ENCODE data around the gene NEUROD2.

The NEUROD2 gene

DNA sequence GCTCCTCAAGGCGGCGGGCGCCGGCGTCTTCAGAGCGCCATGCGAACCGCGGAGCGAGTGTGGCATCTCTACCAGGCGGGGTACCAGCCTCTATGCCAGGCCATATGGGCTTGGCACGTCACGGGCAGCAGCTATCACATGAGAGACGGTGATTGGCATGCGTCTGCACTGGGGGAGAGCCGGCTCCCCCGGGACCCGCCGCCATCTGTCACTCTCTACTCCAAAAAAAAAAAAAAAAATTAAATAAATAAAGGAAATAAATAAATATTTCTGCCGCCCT lies at the start of gene NEUROD2:
TSS of gene NEUROD2 (minus strand) at position 70 of the 280 bp plus-strand sequence. CDS start 1,321 bp downstream, outside the sequence.
- DNase-seq: no peak

DNA sequence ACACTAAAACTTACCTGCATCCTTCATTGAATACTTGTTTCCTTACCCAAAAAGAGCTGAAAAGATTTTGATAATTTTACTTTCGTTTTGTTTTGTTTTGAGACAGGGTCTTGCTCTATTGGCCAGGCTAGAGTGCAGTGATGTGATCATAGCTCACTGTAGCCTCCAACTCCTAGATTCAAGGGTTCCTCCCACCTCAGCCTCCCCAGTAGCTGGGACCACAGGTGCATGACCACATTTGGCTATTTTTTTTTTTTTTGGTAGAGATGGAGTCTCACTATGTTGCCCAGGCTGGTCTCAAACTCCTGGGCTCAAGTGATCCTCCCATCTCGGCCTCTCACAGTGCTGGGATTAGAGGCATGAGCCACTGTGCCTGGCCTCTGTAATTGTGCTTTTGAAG lies 47.4 kb upstream of the NEUROD2 start:
- DNase-seq: no peak

DNA sequence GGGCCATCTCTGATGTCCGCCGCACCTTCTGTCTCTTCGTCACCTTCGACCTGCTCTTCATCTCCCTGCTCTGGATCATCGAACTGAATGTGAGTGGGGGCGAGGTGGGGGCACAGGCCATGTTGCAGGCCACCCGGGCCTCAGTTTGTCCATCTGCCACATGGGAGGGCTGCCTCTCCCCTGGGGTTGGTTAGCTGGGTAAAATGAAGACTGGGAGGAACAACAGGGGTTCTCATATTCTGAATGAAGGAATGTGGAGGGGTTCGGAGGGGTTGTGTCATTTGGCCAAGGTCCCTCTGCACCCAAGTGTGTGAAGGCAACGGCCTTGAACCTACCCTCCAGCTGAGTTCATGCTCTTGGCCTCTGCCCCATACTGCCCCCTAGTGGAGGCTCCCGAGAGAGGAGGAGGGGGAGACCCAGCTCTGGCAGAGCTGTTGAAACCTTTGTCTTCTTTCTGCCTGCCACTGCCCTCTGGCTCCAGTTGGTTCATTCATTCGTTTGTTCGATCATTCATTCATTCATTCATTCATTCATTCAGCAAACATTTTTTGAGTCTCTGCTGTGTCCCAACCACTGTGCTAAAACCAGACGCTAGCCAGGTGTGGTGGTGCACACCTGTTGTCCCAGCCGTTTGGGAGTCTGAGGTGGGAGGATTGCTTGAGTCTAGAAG lies 46.1 kb upstream of the NEUROD2 start:
- DNase-seq: peak in 1 of 2 experiments; percentile 37

DNA sequence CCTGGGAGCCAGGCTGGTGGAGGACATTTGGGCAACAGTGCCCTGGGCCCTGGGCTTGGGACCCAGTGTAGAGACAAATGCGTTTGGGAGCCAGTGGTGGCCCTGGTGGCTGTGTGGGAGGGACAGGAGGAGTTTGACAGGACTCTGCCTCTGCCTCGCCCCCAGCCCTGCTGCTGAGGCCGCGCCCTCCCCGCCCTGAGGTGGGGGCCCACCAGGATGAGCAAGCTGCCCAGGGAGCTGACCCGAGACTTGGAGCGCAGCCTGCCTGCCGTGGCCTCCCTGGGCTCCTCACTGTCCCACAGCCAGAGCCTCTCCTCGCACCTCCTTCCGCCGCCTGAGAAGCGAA lies 45.6 kb upstream of the NEUROD2 start:
- DNase-seq: no peak

DNA sequence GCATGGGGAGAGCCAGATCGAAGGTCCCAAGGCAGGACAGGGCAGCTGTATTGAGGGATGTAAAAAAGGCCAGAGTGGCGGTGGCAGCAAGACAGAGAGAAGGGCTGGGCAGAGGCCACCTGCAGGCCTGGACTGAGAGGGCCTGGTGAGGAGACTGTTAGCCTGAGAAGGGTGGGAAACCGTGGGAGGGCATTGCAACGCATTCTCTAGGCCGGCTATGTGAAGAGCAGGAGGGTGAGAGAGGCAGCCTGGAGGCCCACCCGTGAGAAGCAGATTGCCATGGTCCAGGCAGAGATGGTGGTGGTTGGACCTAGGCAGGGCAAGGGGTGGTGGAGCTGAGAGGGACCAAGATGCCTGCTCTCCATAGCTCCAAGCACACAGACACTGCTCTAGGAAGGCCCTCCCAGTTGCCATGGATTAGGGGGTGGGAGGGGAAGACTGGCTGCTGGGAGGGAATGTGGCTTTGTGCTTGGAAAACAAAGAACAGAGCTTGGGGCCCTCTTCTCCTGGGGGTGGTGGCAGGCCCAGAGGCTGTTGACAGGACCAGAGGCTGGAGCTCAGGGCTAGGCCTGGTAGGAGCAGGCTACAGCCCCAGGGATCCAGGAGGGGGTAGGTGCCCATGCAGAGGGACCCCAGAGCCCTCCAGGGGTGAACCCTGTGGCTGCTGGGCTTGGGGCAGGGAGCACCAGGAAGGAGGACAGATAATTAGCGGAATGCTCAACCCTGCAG lies 45.0 kb upstream of the NEUROD2 start:
- DNase-seq: no peak

DNA sequence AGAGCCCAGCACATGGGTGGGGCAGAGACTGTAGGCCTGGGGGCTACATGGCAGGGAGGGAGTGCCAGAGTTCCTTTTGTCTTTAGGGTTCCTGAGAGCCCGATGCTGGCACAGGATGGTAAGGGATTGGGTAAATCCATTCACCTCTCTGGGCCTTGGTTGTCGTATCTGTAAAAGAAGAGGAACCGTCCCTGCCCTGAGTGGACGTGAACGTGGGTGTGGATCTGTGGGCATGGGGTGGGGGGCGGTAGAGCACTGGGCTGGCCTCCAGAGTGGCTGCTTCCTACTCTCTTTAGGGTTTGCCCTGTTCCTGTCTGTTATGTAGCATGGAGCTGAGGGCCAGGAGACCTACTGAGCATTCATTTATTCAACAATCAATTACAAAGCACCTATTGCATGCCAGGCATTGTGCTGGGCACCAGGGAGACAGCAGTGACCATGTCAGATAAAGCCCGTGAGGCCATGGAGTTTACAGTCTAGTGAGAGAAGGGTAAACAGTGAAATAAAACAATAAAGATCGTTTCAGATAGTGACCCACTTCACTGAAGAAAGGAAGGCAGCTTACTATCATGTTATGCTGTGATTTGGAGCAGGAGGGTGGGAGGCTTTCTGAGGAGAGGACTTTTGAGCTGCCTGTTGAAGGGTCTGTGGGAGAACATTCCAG lies 44.3 kb upstream of the NEUROD2 start:
- DNase-seq: no peak

DNA sequence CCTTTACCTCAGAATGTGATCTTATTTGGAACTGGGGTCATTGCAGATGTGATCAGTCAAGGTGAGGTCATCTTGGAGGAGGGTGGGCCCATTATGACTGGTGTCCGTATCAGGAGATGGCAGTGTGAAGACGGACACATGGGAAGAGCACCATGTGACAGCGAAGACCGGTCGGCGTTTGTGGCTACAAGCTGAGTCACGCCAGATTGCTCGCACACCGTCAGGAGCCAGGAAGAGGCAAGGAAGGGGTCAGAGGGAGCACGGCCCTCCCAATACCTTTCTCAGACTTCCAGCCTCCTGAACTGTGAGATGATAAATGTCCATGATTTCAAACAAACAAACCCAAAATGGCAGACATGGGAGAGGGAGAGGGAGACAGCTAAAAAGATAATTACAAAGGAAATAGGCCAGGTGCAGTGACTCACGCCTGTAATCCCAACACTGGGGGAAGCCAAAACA lies 42.4 kb upstream of the NEUROD2 start:
- no peak for DNase-seq

DNA sequence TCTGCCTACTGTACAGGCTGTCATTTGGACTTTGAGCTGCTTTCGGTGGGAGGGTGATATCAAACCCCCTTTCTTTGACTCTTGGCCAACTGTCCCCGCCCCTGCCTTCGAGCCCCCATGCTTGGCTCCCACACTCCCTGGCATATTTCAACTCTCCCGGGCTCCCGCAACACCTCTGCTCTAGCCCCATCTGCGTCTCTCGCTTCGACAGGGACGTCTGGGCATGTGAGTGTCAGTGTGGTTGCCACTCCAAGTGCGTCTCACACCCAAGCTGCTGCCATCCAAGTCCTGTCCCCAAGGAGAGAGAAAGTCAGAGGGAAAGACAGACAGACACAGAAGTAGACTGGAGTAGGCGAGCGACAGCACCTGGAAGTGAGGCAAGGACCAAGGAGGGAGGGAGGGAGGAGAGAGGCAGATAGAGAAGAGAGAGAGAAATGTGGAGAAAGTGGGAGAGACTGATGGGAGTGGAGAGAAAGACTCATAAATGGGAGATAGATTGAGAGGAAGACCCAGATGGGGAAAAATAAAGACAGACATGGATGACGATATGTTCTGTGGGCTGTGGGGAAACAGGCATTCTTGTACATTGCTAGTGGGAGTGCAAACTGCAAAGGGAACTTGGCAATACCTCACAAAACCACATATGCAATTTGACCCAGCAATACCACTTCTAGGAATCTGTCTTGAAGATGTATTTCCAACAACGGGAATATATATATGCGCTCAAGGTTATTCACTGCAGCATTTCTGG lies 41.1 kb upstream of the NEUROD2 start:
- DNase-seq: no peak

DNA sequence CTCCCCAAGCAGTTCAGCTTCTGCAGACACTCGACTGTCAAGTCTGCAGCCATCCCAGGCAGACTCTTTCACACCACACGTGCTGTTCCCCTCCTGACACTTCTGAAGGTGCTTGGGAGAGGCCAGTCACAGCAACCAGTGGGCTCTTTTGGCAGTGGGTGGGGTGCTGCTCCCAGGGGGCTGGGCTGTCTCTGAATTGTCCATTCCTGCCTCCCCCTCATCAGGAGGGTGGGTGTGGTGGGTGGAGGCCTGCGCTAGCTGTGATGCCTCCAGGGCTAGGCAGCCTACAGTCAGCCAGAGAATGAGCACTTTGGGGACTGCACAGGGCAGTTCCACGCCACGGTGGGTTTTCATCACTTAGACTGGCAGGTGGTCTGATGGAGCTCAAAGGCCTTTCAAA lies 39.5 kb upstream of the NEUROD2 start:
- DNase-seq: no peak

DNA sequence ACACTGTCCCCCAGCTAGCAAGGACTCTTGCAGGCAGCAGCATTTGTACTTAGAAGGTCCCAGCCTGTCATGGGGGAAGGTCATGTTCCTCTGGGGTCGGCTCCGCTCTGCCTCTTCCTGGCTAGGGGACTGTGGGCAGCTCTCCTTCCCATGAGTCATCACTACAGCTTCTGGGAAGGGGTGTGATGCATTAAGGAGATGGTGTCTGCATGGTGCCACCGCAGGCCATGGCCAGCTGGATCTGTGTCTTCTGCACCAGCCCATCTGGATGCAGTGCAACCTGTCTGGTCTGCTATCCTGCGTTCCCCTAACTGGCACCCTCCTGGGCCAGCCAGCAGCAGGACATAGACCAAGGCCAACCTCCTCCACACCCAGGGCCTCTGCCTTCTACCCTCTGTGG lies 35.6 kb upstream of the NEUROD2 start:
- DNase-seq: no peak

DNA sequence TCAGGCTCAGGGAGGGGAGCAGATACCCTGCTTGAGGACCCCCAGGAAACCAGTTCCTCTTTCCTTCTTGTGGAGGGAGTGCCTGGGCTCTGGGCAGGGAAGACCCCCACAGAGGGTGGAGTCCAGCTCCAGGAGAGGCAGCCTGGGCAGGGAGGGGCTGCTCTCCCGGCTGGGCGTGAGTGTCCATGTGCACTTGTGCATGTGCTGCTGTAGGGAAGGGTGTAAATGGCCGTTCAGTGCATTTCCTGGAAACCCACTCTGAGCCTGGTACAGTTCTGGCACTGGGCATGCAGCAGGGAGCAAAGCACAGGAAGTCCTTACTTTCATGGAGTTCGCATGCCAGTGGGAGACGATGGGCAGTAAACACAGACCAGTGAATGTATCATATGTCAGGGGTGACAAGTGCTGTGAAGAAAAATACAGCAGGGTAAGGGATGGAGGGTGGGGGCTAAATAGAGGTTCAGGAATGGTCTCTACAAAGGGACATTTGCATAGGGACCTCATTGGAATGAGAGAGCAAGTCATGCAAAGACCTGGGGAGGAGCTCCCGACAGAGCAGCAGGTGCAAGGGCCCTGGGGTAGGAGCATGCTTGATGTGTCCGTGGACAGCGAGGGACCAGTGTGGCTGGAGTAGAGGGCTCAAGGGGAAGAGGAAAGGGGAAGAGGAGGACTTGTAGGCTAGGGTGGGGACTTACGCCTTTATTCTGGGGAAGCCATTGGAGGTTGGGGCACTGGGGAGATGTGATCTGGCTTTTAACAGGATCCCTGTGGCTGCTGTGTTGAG lies 34.8 kb upstream of the NEUROD2 start:
- no peak for DNase-seq

DNA sequence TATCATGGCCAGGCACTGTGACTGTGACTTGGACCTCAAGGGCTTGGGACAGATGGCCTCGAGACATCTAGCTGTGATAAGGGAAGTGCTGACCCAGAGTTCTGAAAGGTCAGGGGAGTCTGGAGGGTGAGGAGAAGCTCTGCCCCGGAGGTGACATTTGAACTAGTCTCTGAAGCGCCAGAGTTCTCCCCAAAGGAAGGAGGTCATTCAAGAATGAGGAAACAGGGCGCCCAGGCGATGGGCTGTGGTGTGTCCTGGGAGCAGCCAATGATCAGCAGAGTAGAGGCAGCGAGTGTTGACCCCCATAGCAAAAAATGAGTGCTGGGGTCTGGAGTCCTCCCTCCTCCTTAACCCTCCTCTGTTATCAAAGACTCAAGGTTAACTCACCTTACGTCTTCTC lies 34.2 kb upstream of the NEUROD2 start:
- DNase-seq: no peak

DNA sequence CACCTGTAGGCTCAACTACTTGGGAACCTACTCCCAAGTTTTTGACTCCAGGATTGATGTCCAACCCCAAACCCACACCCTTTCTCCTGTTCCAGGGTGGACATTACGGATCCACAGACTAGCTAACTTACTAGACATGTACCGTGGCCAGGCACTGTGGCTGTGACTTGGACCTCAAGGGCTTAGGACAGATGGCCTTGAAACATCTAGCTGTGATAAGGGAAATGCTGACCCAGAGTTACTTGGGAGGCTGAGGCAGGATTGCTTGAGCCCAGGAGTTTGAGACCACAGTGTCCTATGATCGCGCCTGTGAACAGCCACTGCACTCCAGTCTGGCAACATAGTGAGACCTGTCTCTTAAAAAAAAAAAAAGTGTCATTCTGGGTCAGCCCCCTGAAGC lies 33.4 kb upstream of the NEUROD2 start:
- no peak for DNase-seq

DNA sequence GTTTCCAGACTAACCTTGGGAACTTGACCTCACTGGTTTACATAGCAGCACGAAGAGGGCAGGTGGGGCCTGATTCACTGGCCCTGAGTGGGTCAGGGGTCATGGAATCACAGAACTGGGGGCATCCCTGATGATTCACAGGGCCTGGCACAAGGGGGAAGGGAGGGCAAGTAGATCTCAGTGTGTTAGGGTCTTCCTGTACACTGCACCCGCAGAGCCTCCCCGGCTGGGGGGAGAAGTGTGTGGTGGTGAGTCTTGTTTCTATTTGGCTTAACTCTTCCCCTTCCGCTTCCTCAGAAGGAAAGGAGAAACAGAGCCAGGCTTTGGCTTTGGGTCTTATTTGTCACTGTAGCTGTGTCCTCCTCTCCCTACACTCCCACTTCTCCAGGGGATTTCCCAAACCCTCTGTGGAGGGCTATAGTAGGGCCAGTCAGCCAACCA lies 32.9 kb upstream of the NEUROD2 start:
- no peak for DNase-seq

DNA sequence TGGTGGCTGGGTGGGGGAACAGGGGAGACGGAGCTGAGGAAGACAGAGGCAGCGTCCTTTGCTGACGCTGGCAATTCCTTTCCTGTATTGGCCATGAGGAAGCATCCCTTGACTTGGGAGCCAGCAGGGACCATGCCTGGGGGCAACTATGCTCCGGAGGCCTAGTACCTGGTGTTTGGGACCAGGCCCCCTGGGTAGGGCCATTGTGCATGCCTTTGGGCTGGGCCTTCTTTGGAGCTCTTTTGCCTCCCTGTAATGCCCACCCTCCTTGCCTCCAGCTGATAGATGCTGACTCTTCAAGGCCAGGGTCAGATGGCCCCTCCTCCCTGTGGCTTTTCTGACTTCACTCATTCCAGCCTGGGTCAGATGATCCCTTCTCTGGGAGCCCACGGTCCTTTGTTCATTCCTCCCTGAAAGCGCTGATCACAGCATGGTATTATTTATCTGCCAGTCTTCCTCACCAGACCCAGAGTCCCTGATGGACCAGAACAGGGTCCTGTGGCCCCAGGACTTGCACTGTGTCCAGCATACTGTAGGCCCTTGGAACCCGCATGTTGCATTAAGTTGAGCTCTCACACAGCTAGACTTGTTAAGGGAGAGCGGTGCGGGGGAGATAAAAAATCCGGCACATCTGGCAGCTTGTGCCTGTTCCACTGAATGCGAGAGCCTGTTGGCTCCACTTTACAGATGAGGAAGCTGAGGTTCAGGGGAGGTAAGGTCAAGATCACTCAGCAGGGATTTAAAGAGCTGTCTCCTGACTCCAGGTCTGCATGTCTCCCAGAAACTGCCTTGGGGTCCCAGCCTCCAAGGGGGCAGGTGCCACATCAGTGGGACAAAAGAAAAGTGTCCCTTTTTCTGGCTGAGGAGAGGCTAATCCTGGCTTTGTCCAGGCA lies 32.1 kb upstream of the NEUROD2 start:
- DNase-seq: no peak

DNA sequence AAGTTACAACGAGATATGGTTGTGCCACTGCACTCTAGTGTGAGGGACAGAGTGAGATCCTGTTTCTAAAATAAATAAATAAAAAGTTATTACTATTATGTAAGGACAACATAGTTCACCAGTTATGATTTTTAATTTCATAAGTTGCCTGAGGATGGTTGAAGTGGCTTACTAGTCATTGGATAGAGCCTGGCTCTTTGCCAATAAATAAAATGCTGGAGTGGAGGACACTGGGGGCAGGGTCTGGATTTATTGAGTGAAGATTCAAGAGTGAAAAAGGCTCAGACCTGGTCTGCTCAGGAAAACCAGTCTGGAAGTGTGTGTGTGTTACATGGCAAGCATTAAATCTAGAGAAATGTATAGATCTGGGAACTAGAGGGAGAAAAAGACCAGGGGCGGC lies 31.3 kb upstream of the NEUROD2 start:
- DNase-seq: no peak

DNA sequence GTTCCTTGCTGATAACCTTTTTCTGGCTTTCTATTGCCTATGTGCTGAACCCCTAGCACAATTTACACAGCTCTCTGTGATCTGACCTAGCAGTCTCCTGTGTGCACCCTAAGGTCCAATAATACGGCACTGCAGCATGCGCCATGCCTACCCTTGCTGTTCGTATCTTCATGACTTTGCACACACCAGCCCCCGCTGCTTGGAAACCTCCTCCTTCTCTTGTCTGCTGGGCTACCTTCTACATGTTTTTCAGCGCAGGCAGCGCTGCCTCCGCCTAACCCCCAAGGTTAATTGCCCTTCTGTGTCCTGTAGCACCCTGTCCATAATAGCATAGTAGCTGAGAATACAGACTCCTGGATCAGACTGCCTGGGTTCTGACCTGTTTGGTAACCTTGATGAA lies 30.6 kb upstream of the NEUROD2 start:
- DNase-seq: no peak

DNA sequence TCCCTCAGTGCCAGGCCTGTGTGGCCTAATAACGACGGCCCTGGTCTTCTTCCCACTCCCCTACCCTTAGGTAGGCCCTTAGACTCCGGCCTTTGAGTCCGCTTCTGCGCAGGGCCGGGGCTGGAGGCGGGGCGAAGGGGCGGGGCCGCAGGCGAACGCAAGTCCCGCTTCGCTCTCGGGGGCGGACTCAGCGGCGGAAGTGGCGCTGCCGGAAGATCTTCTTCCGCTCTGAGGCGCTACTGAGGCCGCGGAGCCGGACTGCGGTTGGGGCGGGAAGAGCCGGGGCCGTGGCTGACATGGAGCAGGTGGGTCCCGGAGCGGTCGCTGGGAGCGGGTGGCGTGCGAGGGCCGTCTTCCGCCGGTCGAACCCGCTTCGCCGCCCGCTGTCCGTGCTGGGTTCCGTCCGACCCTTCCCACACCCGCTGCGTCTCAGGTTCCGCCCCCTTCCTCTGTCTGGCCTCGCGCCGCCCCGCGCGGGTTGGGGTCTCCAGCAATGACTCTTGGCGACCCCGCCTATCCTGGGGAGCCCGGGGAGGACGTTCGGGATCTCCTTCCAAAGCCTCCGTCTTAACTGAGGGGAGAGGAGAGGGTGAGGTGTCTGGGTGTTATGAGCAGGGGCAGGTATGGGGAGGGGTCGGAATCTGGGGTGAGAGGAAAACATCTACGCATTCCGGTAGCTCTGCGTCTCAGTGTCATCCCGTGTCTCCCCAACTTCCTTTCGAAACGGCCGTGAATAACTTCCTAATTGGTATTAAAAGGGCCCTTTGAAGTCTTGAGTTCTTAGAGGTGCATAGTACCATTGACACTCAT lies 29.4 kb upstream of the NEUROD2 start, which contains the start of gene STARD3:
TSS of gene STARD3 (plus strand) at position 218 of the 810 bp plus-strand sequence. CDS start 16,388 bp downstream, outside the sequence.
- peak; percentile 43 to 89 for DNase-seq

DNA sequence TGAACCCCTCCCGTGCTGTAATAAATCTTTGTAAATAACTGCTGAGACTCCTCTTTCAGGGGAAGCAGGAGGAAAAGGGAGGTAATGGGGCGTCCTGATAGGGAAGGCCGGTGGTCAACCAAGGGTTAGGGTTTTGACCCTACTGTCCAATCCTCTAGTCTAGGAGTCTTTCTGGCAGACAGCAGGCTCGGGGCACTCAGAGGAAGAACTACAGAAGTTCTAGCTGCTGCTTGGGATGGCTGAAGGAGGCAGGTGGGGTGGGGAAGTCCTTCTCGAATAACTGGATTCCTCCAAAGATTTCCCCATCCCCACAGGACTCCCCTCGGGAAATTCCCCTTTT lies 28.8 kb upstream of the NEUROD2 start:
- DNase-seq: no peak

DNA sequence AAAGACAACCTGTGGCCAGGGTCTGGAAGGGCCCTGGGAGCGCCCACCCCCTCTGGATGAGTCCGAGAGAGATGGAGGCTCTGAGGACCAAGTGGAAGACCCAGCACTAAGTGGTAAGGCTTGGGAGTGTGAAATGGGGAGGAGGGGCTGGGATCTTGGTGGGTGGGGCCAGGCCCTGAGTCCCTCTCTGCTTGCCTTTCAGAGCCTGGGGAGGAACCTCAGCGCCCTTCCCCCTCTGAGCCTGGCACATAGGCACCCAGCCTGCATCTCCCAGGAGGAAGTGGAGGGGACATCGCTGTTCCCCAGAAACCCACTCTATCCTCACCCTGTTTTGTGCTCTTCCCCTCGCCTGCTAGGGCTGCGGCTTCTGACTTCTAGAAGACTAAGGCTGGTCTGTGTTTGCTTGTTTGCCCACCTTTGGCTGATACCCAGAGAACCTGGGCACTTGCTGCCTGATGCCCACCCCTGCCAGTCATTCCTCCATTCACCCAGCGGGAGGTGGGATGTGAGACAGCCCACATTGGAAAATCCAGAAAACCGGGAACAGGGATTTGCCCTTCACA lies 28.0 kb upstream of the NEUROD2 start:
- no peak for DNase-seq
